Lung (tissue), 12 donors: ENCODE results near the gene WNT2. TPM values are rescaled to one million over a fixed set of nuclear protein-coding genes. Genes with fewer than 3 reads are reported as not detected.

ENCODE experiments used
- ATAC-seq: fragments of 200-7000 bp; cut with Tn5 transposase; one replicate; pipeline ENCODE4 v1.9.1; 2020; ENCODE audit warnings: moderate number of reproducible peaks; ENCODE audit not compliant: insufficient read depth, low FRiP score
- DNase-seq, 3 donors: peaks; one replicate each; pipeline ENCODE4 v3.0.0-alpha.2; 2013 to 2017
- H3K27ac ChIP-seq, 2 donors: one replicate each; pipeline ENCODE4 v1.5.1; 2013; ENCODE audit warnings: mild to moderate bottlenecking in 2 of 2, moderate library complexity in 2 of 2, control low read depth in 1 of 2, inconsistent platforms in 1 of 2, low read depth in 1 of 2, low read length in 1 of 2
- H3K27me3 ChIP-seq, 3 donors: one replicate each; pipeline ENCODE4 v1.5.1; 2013; ENCODE audit warnings: low read length in 2 of 3; ENCODE audit not compliant: control insufficient read depth in 3 of 3, insufficient read depth in 3 of 3
- H3K36me3 ChIP-seq, 4 donors: one replicate each; pipeline ENCODE4 v1.5.1; 2013; ENCODE audit warnings: low read length in 4 of 4, mild to moderate bottlenecking in 1 of 4, moderate library complexity in 1 of 4; ENCODE audit not compliant: control insufficient read depth in 4 of 4, insufficient read depth in 4 of 4
- H3K4me1 ChIP-seq, 5 donors: one replicate each; pipeline ENCODE4 v1.5.1; 2013; ENCODE audit warnings: low read length in 5 of 5, mild to moderate bottlenecking in 2 of 5, moderate library complexity in 1 of 5; ENCODE audit not compliant: control insufficient read depth in 5 of 5, insufficient read depth in 5 of 5
- H3K4me3 ChIP-seq: one replicate; pipeline ENCODE4 v1.5.1; 2013; ENCODE audit warnings: mild to moderate bottlenecking, control low read depth, moderate library complexity
- H3K9ac ChIP-seq, 2 donors: one replicate each; pipeline ENCODE4 v1.5.1; 2013; ENCODE audit warnings: low read length in 2 of 2, control low read depth in 1 of 2; ENCODE audit not compliant: insufficient read depth in 1 of 2
- H3K9me3 ChIP-seq, 4 donors: one replicate each; pipeline ENCODE4 v1.5.1; 2013; ENCODE audit warnings: low read length in 3 of 4, mild to moderate bottlenecking in 1 of 4, moderate library complexity in 1 of 4; ENCODE audit not compliant: control insufficient read depth in 4 of 4, insufficient read depth in 3 of 4
- WGBS, 2 donors: extraction: QIAGEN DNeasy Blood & Tissue Kit; methylation state at CpG; one replicate each; pipeline ENCODE4 v1.1.7; 2013; 5-methylcytosine and 5-hydroxymethylcytosine counted together
- polyA plus RNA-seq, 2 donors: library from polyadenylated mRNA; stranded (reverse); fragments of 200-250 nt; gene quantifications; one replicate each; pipeline ENCODE4 v1.2.1, GENCODE V29; 2013
- total RNA-seq, 2 donors: library from RNA; depleted of rRNA in 1 of 2; stranded (reverse); fragments of >200 nt in 1 of 2; gene quantifications; one replicate each; pipeline ENCODE4 v1.2.1, GENCODE V29; 2014 to 2021
- TF ChIP-seq, protein P1 (sequence below): IDR thresholded peaks from 2 replicates; pipeline ENCODE4 v1.5.1; 2012; ENCODE audit warnings: mild to moderate bottlenecking; ENCODE audit errors: control extremely low read depth, extremely low read depth
- donor health status: control.
- donor health status: control.
- donor health status: Bipolar disorder and iron deficiency.
- donor health status: healthy.
- donor health status: DM: yes; HTN: yes; CAD: no.

Gene WNT2
- total and polyA plus RNA-seq, 4 donors: 3.1 to 59.2 (median 17.1) TPM

DNA sequence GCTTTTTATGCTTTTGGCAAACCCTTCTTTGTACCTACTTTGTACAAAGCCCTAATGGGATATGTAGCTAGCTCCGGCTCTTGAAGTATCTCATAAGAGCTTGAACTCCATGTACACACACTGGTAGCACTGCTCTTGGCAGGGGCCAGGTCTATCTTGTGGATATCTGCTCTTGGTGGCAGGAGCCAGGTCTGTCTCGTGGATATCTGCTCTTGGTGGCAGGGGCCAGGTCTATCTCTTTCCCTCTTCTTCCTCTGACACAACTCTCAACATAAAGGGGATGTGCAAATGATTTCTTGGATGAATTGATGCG, 91.9 kb downstream of the WNT2 start:
- no peak overlapping the region for H3K27ac ChIP-seq
- DNase-seq: no peak
- WGBS, 2 donors: 77 to 91% methylated on average over 3 of the region's 3 CpGs
- H3K36me3 ChIP-seq: no peaks in the 10 kb centered on the region
- TF ChIP-seq, protein P1, sequence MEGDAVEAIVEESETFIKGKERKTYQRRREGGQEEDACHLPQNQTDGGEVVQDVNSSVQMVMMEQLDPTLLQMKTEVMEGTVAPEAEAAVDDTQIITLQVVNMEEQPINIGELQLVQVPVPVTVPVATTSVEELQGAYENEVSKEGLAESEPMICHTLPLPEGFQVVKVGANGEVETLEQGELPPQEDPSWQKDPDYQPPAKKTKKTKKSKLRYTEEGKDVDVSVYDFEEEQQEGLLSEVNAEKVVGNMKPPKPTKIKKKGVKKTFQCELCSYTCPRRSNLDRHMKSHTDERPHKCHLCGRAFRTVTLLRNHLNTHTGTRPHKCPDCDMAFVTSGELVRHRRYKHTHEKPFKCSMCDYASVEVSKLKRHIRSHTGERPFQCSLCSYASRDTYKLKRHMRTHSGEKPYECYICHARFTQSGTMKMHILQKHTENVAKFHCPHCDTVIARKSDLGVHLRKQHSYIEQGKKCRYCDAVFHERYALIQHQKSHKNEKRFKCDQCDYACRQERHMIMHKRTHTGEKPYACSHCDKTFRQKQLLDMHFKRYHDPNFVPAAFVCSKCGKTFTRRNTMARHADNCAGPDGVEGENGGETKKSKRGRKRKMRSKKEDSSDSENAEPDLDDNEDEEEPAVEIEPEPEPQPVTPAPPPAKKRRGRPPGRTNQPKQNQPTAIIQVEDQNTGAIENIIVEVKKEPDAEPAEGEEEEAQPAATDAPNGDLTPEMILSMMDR: no peak
- peaks cover 0 to 5% (median 0%) of the 10 kb centered on the region in 5 donors for H3K4me1 ChIP-seq
- H3K9me3 ChIP-seq: peaks cover 0 to 3% (median 0%) of the 10 kb centered on the region in 4 donors
- no peaks in the 10 kb centered on the region for H3K27me3 ChIP-seq
- no peak overlapping the region for H3K4me3 ChIP-seq
- no peak overlapping the region for H3K9ac ChIP-seq
- ATAC-seq: no peak

- ATAC-seq: no peak
- no peak for DNase-seq
- no peak overlapping the region for H3K4me3 ChIP-seq
- no peak overlapping the region for H3K27ac ChIP-seq
- no peaks in the 10 kb centered on the region for H3K27me3 ChIP-seq
- WGBS, 2 donors: 85 to 92% methylated on average over 4 of the region's 4 CpGs
- TF ChIP-seq, protein P1: no peak
- peaks cover 0 to 8% (median 0%) of the 10 kb centered on the region in 5 donors for H3K4me1 ChIP-seq
- peaks cover 0 to under 1% (median 0%) of the 10 kb centered on the region in 4 donors for H3K36me3 ChIP-seq
- peaks cover 0 to 3% (median 0%) of the 10 kb centered on the region in 4 donors for H3K9me3 ChIP-seq
- H3K9ac ChIP-seq: no peak overlapping the region
Observed at GRCh38 chr7:117230276-117231046, 92.4 kb downstream of the WNT2 start.

GRCh38 chr7:117229350-117229749, 93.5 kb downstream of the WNT2 start:
- Histone ChIP-seq H3K4me1 (peaks cover 0 to 11% (median 0%) of the 10 kb centered on the region in 5 donors), H3K9me3 (peaks cover 0 to 4% (median 0%) of the 10 kb centered on the region in 4 donors), H3K4me3 (no peak overlapping the region), H3K9ac (no peak overlapping the region), H3K36me3 (peaks cover 0 to 3% (median 1%) of the 10 kb centered on the region in 4 donors), H3K27me3 (no peaks in the 10 kb centered on the region), H3K27ac (no peak overlapping the region)
- 78 to 87% methylated on average over 3 of the region's 3 CpGs for WGBS, 2 donors
- TF ChIP-seq, protein P1: no peak
- no peak for DNase-seq
- ATAC-seq: no peak
